OCI-LY1 (cell line): Measurements from ENCODE around the gene ATP13A5.

Source experiments
- H2AFZ ChIP-seq: fragments of 200-600 bp; sonication (generic), shearing (Covaris generic); 2 replicates; pipeline ENCODE4 v1.6.0; 2014; ENCODE audit warnings: antibody characterized with exemption, mild to moderate bottlenecking, low read length
- H3F3A ChIP-seq: fragments of 200-600 bp; sonication (generic), shearing (Covaris generic); 2 replicates; pipeline ENCODE4 v1.6.0; 2014; ENCODE audit warnings: mild to moderate bottlenecking, antibody characterized with exemption, low read length, moderate library complexity; ENCODE audit not compliant: insufficient read depth
- H3K27ac ChIP-seq: fragments of 200-600 bp; sonication (generic); 2 replicates; pipeline ENCODE4 v1.5.1; 2014; ENCODE audit warnings: low read length, mixed run types, mild to moderate bottlenecking, low read depth; ENCODE audit not compliant: poor library complexity, severe bottlenecking
- H3K27me3 ChIP-seq: fragments of 200-600 bp; sonication (generic); 2 replicates; pipeline ENCODE4 v1.6.0; 2014; ENCODE audit warnings: antibody characterized with exemption, mild to moderate bottlenecking, low read length, moderate library complexity; ENCODE audit not compliant: insufficient read depth
- H3K36me3 ChIP-seq: fragments of 200-600 bp; sonication (generic); 2 replicates; pipeline ENCODE4 v1.6.1; 2014; ENCODE audit warnings: mild to moderate bottlenecking, antibody characterized with exemption, low read length, moderate library complexity, mixed read lengths; ENCODE audit not compliant: insufficient read depth
- H3K4me1 ChIP-seq: fragments of 200-600 bp; sonication (generic); 2 replicates; pipeline ENCODE4 v1.5.1; 2014; ENCODE audit warnings: mild to moderate bottlenecking, low read length, moderate library complexity; ENCODE audit not compliant: insufficient read depth, severe bottlenecking
- H3K4me2 ChIP-seq: fragments of 200-600 bp; sonication (generic), shearing (Covaris generic); 2 replicates; pipeline ENCODE4 v1.6.1; 2014; ENCODE audit warnings: low read length
- H3K4me3 ChIP-seq: fragments of 200-600 bp; sonication (generic); 2 replicates; pipeline ENCODE4 v1.5.1; 2014; ENCODE audit warnings: low read length, low read depth, mild to moderate bottlenecking, mixed read lengths; ENCODE audit not compliant: poor library complexity, severe bottlenecking
- H3K79me2 ChIP-seq: fragments of 200-600 bp; shearing (Covaris generic); 2 replicates; pipeline ENCODE4 v1.6.1; 2016; ENCODE audit warnings: mixed run types, low read length, mixed read lengths; ENCODE audit not compliant: insufficient read depth
- H3K9ac ChIP-seq: fragments of 200-600 bp; sonication (generic), shearing (Covaris generic); 2 replicates; pipeline ENCODE4 v1.6.1; 2014; ENCODE audit warnings: mild to moderate bottlenecking, low read length, mixed read lengths
- H3K9me2 ChIP-seq: fragments of 200-600 bp; sonication (generic), shearing (Covaris generic); 2 replicates; pipeline ENCODE4 v1.6.1; 2014; ENCODE audit warnings: low read depth, mild to moderate bottlenecking, low read length, mixed read lengths
- H3K9me3 ChIP-seq: fragments of 200-600 bp; shearing (Covaris generic); 2 replicates; pipeline ENCODE4 v1.6.1; 2014; ENCODE audit warnings: low read length, mixed read lengths
- H4K20me1 ChIP-seq: fragments of 200-600 bp; sonication (generic), shearing (Covaris generic); 2 replicates; pipeline ENCODE4 v1.6.0; 2016; ENCODE audit warnings: mild to moderate bottlenecking, low read length; ENCODE audit not compliant: insufficient read depth
- EZH2 ChIP-seq: fragments of 200-600 bp; sonication (generic), shearing (Covaris generic); IDR thresholded peaks from 2 replicates; pipeline ENCODE4 v1.8.0; 2017; ENCODE audit warnings: borderline replicate concordance, mixed run types, mild to moderate bottlenecking, antibody characterized with exemption, low read length, moderate library complexity, mixed read lengths
- TF ChIP-seq, protein P1 (sequence below): fragments of 200-600 bp; sonication (generic), shearing (Covaris generic); IDR thresholded peaks from 2 replicates; pipeline ENCODE4 v1.5.1; 2017; ENCODE audit warnings: mild to moderate bottlenecking, antibody characterized with exemption, low read length, moderate library complexity, mixed read lengths

The ATP13A5 gene

DNA sequence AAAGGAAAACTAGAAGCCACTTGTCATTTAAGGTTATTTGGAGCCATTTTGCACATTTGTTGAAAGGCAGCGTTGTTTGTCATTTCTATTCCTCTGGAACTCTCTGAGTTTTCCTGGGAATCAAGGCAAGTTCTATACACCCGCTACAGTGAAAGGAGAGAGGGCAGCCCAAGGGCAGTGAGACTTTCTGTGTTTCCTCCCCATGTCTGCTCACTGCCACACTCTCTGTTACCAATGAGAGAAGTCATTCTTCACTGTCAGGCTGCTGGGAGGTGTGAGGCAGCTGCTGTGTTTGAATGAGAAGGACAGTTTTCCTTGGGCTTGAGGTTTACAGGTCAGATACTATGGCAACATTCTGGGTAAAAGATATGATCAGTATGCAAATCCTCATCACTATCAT lies 36.0 kb downstream of the ATP13A5 start:
- no peaks in the 10 kb centered on the region for H4K20me1 ChIP-seq
- H2AFZ ChIP-seq: no peak overlapping the region
- no peak overlapping the region for H3K4me3 ChIP-seq
- no peaks in the 10 kb centered on the region for H3K27me3 ChIP-seq
- no peak overlapping the region for H3K9ac ChIP-seq
- TF ChIP-seq, protein P1, sequence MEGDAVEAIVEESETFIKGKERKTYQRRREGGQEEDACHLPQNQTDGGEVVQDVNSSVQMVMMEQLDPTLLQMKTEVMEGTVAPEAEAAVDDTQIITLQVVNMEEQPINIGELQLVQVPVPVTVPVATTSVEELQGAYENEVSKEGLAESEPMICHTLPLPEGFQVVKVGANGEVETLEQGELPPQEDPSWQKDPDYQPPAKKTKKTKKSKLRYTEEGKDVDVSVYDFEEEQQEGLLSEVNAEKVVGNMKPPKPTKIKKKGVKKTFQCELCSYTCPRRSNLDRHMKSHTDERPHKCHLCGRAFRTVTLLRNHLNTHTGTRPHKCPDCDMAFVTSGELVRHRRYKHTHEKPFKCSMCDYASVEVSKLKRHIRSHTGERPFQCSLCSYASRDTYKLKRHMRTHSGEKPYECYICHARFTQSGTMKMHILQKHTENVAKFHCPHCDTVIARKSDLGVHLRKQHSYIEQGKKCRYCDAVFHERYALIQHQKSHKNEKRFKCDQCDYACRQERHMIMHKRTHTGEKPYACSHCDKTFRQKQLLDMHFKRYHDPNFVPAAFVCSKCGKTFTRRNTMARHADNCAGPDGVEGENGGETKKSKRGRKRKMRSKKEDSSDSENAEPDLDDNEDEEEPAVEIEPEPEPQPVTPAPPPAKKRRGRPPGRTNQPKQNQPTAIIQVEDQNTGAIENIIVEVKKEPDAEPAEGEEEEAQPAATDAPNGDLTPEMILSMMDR: no peak
- TF ChIP-seq EZH2: no peak
- no peaks in the 10 kb centered on the region for H3K36me3 ChIP-seq
- no peak overlapping the region for H3K4me2 ChIP-seq
- no peaks in the 10 kb centered on the region for H3F3A ChIP-seq
- H3K79me2 ChIP-seq: no peaks in the 10 kb centered on the region
- H3K9me3 ChIP-seq: no peaks in the 10 kb centered on the region
- H3K9me2 ChIP-seq: no peaks in the 10 kb centered on the region
- H3K27ac ChIP-seq: no peak overlapping the region
- no peaks in the 10 kb centered on the region for H3K4me1 ChIP-seq

DNA sequence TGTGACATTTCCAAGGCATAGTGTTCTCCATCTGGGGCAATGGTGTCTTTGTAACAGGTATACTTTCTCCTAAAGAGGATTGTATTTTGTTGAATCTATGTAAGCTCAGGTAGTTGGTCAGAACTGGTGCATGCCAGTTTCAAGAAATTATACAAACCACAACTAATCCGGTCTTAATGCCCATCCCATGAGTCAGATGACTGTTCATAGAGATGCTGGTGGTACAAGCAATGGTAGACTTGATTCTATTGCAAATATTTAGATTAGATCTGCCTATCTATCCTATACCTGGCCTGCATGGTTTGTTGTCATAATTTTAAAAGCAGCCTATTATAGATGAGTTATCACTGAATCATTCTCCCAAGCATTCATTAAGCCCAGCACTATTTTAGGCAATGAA lies 43.5 kb downstream of the ATP13A5 start:
- no peak overlapping the region for H3K27ac ChIP-seq
- no peak overlapping the region for H2AFZ ChIP-seq
- H4K20me1 ChIP-seq: no peaks in the 10 kb centered on the region
- no peak for TF ChIP-seq EZH2
- TF ChIP-seq, protein P1: no peak
- peaks cover 4% of the 10 kb centered on the region; the same call in 1 of the 2 replicates for H3K27me3 ChIP-seq
- H3K9ac ChIP-seq: no peak overlapping the region
- H3K4me3 ChIP-seq: no peak overlapping the region
- no peaks in the 10 kb centered on the region for H3F3A ChIP-seq
- no peak overlapping the region for H3K4me2 ChIP-seq
- no peaks in the 10 kb centered on the region for H3K9me3 ChIP-seq
- H3K9me2 ChIP-seq: no peaks in the 10 kb centered on the region
- H3K36me3 ChIP-seq: no peaks in the 10 kb centered on the region
- no peaks in the 10 kb centered on the region for H3K79me2 ChIP-seq
- H3K4me1 ChIP-seq: no peaks in the 10 kb centered on the region

DNA sequence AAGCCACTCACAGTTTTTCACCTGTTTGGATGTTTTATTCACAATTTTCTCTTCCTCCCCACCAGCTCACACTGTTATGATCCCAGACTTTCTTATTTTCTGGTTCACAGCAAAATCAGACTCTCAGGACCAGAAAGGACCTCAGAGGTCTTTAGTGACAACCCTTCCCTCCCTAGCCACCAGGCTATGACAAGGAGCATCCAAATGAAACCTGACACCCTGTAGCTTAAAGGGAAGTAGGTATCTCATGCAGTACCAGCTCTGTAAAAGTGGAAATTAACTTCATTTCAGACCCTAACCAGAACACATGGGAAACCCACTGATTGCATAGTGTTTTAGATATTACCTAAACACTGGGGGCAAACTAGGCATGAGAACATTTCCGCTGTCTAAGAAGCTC lies 45.3 kb downstream of the ATP13A5 start:
- Histone ChIP-seq H3K27ac (no peak overlapping the region), H3F3A (no peaks in the 10 kb centered on the region), H3K4me1 (no peaks in the 10 kb centered on the region), H2AFZ (no peak overlapping the region), H3K9ac (no peak overlapping the region), H4K20me1 (no peaks in the 10 kb centered on the region), H3K4me3 (no peak overlapping the region), H3K9me2 (no peaks in the 10 kb centered on the region), H3K27me3 (peaks cover 4% of the 10 kb centered on the region; the same call in 1 of the 2 replicates), H3K4me2 (no peak overlapping the region), H3K36me3 (no peaks in the 10 kb centered on the region), H3K9me3 (no peaks in the 10 kb centered on the region), H3K79me2 (no peaks in the 10 kb centered on the region)
- TF ChIP-seq EZH2: no peak
- TF ChIP-seq, protein P1: no peak
